Bone marrow (tissue), 2 donors: ENCODE results near the gene GSG1L.

Experiments used
- DNase-seq, 2 donors: peaks; one replicate each; lab custom pipeline; 2025; lab: John Stamatoyannopoulos, UW

Gene GSG1L

DNA sequence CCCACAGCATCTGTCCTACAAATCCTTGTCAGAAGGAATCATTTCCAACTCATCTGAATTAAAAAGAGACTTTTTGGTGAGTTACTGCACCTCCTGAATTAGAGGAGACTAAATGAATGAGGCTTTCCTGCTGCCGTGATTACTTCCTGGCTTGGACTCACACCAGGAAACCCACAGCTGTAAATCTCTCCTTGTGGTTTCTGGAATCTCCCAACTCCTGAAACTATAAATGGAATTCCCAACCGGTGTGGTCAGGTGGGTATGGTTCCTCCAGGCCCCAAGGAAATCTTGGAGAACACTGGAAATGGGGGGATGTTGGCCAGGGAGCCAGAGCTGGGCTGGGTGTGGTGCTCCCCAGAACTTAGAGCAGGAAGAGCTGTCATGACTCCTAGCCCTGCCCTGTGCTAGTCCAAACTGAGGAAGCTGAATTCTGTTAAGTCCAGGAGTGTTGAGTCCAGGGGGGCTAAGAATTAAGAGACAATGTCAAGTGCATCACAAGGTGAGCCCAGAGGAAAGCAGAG is 216.4 kb downstream of the GSG1L start:
- DNase-seq = no peak

DNA sequence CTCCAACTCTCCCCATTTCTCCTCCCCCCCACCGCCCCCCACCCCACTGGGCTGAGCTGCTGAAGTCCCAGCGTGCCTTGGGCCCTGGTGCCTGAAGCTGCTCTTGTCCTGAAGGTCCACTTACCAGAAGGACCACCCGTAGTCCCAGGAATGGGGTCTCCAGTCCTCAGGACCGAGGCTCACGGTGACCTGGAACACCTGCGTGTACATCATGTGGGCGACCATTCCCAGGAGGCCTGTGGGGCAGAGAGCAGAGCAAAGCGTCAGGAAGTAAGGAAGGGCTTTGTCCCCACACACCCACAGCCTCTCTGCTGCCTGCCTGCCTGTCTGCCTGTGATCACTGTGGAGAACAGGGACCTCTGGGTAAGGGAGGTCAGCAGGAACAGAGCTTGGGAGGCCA is 218.7 kb downstream of the GSG1L start:
- DNase-seq = no peak

DNA sequence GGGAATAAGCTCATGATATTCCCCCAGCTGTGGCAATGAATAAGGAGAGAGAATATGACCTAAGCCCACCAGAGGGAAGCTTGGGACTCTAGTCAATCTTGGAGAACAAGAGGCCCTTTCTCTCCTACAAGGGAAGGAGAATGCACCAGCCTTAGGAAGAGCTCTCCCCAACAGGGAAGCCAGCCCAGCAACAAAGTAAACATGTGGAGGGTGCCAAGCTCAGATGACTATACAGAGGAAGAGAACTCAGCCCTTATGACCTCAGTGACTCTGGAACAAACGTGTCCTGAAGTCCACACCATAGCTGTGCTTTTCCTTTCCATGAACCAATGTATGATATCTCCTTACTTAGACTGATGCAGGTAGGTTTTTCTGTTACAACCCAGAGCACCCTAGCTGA is 219.7 kb downstream of the GSG1L start:
- DNase-seq = no peak

DNA sequence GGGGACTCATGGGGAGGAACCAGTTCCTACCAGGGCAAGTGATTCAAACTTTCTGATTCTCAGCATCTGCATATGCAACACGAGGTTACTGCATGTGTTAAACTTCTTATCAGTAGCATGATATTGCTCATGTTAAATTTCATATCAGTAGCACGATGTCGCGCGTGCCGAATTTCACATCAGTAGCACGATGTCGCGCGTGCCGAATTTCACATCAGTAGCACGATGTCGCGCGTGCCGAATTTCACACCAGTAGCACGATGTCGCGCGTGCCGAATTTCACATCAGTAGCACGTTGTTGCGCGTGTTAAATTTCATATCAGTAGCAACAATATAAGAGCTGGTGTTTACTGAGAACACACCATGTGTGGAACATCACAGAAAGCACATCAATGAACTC is 221.6 kb downstream of the GSG1L start:
- no peak for DNase-seq

DNA sequence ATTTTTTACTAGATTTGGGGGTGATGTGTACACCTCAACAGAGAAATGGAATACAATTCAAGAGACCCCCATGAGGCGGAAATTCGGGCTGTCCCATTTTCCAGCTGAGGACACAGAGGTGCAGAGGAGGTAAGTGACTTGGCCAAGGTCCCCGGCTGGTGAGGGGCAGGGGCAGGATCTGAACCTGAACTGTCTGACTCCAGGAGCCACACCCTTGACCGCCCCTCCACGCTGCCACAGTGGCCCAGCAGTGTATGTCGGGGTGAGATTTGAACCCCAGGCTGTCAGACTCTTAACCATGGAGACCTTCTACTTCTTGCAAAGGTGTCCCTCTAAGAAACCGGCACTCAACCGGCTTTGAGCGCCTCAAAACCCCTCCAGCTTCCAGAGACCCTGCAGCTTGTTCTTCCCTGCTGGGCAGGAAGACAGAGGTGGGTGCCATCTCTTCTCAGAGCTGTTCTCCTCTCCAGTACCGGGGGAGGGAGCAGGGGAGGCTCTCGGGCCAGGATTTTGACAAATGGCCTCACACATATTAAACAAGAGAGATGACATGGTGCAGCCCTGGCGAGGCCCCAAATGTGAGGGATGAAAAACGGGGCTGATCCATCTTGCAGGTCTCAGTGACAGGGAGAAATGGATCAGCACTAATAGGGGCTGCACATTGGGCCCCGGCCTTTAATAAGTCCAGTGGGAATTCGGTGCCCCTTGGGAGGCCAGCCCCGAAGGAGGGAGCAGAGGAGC is 222.3 kb downstream of the GSG1L start:
- no peak for DNase-seq

DNA sequence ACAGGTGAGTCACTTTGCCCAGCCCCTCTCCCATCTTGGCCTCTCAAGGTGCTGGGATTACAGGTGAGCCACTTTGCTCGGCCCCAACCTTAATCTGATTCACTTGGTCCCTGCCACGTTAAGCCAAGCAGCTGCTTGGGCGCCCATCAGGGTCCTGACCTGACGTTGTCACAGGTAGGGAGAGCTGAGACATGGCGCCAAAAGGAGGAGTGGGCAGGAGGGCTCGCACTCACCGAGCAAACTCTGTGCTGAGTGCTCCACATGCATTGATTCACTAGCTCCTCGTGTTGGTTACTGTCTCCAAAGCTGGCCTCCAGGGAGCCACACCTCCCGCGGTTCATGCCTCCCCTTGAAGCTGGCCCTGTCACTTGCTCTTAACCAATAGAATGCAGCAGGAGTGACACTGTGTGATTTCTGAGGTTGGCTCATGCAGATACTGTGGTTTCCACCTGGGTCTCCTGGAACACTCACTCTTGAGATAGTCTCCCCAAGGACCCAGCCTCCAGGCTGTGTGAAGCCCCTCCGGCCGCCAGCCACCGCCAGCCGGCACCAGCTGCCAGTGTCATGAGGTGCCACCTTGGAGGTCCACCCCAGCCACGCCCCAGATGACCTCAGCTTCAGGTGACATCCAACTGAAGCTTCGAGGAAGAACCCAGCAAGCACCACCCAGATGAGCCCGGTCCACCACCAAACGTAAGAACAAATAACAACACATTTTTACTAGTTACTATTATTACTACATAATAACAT is 223.0 kb downstream of the GSG1L start:
- no peak for DNase-seq

DNA sequence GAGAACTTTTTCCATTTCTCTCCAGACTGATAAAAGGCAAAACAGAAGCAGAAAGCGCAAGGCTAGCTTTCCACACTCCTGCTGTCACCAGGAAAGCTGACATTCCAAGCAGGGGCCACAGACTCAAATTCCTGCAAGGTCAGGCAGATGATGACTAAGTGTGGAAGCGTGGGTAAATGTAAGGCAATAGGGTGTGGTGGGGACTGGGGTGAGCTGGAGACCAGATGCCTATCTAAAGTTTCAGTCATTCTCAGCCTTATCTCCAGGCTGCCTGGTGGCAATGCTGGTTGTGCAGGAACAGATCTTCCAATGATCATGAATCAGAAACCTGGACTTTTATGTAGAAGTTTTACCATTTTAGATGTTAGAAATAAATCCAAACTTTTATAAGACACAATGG is 224.1 kb downstream of the GSG1L start:
- no peak for DNase-seq

DNA sequence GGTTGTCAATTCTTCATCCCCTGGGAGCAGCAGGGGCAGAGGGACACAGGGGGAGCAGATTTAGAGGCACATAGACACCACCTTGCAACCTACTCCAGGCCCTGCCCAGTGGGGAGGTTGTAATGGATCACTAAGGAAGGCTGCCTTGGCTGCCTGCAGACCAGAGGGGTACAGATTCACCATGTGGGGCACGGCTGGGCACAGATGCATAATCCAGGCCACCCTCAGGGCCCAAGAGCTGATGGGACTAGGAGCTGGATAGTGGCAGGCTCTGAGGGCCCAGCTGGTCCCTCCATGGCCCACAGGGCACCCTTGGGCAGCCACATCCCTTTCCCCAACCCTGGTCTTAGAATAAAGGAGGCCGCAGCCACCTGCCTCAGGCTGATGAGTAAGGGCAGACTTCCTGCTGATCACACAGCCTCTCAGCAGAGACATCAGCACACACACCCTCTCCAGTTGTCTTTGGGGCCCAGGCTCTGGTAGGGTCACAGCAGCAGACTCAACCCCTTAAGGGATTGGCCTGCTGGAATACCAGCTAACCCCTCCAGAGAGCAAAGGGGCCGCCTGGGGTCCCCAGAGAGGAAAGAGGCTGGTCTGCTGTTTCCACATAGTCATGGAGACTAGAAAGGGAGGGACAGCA is 224.9 kb downstream of the GSG1L start:
- no peak for DNase-seq

DNA sequence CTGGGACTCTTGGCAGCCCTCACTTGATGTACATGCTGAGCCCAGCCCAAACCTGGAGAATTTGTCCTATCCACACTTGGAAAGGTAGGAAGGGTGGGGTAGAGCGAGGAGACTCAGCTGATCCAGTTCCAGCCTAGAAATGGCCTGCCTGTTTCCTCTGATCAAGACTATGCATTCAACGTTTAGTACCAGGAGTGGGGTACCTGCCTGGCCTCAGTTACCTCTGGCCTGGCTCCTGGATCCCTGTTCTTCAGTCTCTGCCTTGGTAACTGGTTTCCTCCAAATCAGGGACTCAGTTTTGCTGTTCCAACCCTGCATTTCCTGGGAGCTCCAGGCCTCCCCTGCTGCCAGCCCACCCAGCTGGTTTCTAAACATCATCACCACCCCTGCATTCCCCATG is 233.5 kb downstream of the GSG1L start:
- DNase-seq = no peak

DNA sequence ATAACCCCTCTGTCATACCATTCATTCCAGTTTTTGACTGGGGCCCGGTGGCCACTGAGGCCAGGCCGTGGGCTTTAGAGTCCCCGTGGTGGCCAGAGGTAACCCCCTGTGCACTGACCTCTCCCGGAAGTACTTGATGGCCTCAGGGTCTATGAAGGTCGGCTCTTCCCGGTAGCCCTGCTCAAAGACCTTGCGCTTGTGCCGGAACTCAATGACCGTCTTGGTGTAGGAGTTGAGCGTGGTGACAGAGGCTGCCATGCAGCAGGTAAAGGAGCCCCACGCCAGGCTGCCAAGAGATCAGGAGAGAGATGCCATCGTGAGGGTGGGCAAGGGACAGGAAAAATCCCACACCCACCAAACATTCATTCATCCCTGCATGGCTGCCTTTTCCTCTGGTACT is 234.8 kb downstream of the GSG1L start:
- no peak for DNase-seq

DNA sequence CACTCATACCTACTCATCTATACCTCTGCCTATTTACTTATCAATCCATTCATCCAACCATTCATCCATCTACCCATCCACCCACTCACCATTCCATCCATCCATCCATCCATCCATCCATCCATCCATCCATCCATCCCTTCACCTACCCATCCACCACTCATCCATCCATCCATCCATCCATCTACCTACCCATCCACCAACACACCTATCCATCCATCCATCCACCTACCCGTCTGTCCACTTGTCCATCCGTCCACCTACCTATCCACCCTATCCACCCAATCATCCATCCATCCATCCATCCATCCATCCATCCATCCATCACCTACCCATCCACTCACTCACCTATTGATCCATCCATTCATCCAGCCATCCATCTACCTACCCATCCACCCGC is 235.7 kb downstream of the GSG1L start:
- DNase-seq = no peak

DNA sequence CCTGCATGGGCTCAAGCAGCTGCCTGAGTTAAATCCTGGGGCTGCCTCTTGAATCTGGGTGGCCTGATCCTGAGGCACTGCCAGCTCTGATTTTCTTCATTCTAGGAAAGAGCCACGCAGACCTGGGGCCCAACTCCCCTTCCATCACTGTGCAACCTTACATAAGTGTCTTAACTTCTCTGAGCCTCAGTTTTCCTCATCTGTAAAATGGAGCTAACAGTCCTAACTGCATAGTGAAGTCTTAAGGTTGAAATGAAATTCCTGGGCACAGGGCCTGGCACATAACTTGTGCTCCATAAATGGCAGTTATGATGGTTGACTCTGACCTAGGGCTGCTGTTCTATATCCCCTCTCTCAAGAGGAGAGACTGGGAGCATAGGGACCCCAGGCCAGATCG is 236.6 kb downstream of the GSG1L start:
- no peak for DNase-seq

DNA sequence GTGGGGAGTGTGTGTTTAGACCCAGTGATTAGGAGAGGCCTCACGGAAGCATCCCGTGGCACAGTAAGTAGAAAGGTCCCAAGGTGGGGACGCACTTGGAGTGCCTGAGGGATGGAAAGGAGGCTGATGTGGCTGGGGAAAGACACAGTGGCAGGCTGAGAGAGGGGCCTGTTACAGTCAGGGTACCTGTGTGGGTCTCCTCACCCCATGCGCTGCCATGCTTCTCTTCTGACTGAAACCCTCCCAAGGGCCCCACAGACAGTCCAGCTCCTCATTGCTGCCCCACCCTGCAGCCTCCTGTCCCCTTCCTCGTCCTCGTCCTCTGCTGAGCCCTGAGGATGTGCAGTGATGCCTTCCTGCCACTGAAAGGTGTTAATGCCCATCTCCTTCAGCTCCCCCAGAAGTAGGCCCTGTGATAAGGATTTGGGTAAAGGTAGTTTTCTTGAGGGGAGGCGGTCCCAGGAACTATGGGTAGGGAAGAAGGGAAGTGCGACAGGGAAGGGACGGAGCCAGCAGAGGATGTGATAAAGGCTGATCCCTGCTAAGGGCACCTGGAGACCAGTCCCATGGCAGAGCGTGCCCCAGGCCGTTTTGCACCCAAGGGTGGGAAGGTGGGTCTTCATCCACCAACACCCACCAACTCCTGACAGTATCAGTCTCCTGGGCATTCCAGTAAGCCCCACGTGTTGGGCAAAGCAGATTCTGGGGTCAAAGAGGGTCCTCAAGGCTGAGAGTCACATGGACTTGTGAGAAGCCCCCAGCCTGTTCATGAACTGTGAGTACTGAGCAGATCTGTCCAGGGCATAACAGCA is 237.2 kb downstream of the GSG1L start:
- DNase-seq = no peak

DNA sequence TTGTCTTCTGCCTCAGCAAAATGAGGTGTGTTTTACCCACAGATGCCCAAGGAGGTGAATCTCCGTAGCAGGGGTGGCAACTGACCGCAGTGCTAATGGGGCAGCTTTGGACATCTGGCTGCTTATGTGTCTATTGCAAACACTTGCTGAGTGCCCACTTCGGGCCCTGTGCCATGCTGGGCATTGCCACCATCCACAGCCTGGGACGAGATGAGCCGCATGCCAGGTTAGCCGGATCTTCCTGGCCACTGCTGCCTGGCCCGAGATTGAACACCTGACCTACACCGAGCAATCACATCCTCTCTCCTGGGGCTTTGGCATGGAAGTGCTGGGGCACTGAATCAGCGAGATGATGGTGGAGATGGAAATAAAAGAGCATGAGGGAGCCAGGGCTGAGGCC is 238.7 kb downstream of the GSG1L start:
- no peak for DNase-seq

DNA sequence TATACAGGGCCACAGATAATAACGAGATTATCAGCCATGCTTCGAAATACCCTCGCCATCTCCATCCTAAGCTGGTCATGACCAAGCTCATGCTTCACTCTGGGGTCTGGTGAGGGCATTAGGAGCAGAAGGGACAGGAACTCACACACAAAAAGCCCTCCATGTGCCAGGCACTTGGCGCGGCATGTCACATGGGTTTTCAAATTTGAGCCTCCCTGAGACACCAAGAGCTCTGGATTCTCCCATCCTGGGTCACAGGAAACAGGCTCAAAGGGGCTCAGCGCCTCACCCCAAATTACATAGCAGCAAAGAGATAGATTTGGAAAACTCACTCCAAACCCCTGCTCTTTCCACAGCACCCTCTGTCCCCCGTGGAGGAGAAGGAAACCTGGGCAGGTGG is 239.5 kb downstream of the GSG1L start:
- DNase-seq = no peak

DNA sequence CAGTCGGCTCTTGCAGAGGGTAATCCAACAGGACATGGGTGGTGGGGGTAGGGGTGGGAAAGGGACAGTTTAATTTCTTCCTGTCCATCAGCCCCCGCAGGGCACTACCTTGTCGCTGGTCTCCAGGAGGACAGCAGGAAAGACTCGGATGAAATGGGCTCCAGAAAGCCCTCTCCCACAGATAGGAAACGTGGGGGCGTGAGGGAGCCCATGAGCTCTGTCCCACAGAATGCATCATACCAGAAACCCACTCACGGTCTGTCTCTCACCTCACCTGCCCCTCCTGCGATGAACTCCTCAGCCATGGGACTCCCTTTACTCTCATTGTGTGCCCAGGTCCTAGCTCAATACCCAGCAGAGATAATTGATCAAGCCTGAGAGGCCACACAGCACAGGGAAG is 240.1 kb downstream of the GSG1L start:
- DNase-seq = no peak

DNA sequence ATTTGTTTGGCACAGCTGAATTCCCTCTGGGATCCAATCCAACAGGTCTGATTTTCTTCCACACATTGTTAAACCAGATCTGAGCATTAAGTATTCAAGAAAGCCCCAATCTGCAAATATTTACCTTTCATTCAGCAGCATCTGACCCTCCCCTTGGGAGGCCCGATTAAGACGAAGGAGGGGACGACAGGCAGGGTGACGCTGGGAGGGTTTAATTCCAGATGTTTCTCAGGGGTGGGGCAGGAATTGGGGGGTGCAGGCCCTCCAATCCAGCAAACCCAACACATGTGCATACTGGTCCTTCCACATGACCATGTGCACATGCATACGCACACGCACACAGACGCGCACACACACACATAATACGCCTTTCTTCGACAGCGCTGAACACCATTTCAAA is 240.5 kb downstream of the GSG1L start:
- DNase-seq = no peak

DNA sequence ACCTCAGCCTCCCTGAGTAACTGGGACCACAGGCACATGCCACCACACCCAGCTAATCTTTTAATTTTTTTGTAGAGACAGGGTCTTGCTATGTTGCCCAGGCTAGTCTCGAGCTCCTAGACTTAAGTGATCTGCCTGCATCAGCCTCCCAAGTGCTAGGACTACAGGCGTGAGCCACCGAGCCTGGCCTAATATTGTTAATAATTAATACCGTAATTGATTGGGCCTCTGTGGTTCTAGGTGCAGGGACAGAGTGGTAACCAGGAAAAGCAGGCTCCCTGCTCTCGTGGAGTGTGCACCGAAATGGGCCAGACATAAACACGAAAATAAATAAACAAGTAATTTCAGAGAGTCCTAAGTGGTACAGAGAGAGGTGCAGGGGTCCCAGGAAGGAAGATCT is 241.0 kb downstream of the GSG1L start:
- DNase-seq = no peak

DNA sequence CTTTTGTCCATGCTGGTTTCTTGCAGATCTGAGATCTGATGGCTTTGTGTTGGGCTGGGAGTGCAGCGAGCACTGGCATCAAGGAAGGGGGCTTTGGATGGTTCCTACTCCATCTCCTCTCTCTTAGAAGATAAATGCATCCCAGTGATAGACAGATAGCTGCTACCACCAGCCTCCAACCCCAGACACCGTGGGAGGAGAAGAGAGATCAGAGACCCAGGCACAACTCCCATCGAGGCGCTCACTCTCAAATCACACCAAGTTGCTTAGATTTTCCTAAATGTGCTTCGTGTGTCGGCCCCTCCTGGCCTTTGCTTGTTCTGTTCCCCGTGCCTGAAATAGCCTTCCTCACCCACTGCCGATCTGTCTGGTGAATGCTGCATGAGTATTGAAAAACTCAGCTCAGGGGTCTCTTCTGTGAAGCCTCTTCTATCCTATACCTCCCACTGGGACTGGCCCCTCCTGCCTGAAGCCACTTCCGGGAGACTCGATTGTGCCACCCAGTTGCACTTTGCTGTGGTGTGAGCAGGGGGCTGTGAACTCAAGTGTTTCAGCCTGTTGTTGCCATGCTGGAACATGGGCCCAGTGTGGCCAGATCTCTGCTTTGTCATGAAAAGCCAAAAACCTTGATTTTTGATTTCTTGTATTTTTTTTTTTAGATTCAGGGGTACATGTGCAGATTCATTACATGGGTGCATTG is 242.7 kb downstream of the GSG1L start:
- DNase-seq = no peak

DNA sequence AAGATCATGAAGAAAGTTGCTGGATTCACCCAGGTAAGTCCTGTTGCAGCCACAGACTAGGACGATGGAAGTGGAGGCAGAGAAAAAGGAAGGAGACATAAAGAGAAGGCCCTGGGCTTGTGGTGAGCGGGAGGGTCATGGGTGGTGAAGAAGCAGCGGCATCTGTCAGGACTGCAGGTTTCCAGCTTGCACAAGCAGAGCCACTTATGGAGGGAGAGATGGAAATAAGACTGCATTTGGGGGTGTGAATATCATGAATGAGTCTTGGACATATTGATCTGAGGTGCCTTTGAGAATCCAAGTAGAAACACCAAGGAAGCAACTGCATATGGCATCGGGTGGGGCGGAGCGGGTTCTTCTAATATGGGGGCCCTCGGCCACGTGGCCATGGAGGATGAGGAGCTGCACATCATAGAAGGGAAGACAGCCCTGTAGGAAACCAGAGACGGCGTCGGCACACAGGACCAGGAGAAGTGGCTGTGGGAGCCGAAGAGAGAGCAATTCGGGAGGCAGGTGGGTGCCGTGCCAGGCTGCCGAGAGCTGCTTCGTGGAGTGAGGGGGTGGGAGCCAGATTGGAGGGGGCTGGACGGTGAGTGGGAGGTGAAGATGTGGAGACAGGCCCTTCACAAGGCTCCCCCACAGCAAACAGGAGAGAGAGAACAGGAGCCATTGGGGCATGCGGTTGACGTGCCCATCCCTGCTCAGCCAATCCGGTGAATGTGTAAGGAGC is 243.5 kb downstream of the GSG1L start:
- DNase-seq = no peak

DNA sequence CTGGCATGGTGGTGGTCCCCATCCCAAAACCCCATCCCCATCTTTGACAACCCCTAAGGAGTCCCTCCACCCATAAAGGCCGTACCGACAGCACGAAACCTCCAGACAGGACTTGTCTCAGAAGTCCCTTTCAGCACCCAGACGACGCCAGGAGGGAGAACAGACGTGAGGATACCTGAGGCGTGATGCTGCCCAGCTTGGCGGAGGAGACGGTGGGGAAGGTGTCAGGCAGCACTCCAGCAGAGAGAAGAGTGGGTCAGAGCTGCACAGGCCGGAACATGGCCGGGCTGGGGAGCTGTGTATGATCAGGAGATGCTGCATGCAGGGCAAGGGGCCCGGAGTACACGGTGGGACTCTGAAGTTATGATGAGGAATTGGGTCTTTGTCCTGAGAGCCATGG is 244.2 kb downstream of the GSG1L start:
- no peak for DNase-seq
